ENCODE data around the gene R3HDM2.

R3HDM2 gene

GRCh38 chr12:57266681-57267080 is 164.2 kb downstream of the R3HDM2 start:
- DNase-seq = no peak

GRCh38 chr12:57263096-57263495 is 167.7 kb downstream of the R3HDM2 start:
- DNase-seq = no peak

- no peak for DNase-seq
Measured at GRCh38 chr12:57262126-57262822, 168.6 kb downstream of the R3HDM2 start.

- no peak for DNase-seq
Measured at GRCh38 chr12:57261428-57261865, 169.4 kb downstream of the R3HDM2 start.

GRCh38 chr12:57260366-57260765 is 170.5 kb downstream of the R3HDM2 start:
- no peak for DNase-seq

- no peak for DNase-seq
Measured at GRCh38 chr12:57258977-57259970, 171.6 kb downstream of the R3HDM2 start.

- DNase-seq = no peak
Measured at GRCh38 chr12:57255916-57256315, 174.9 kb downstream of the R3HDM2 start.

- DNase-seq = no peak
Measured at GRCh38 chr12:57254506-57255280, 176.2 kb downstream of the R3HDM2 start.

GRCh38 chr12:57250956-57251355 is 179.9 kb downstream of the R3HDM2 start, which contains the start of gene STAC3:
Gene STAC3 (minus strand): TSS chr12:57251187. CDS start chr12:57249636, 1,551 bp downstream.
- no peak for DNase-seq

- DNase-seq = no peak
Measured at GRCh38 chr12:57250541-57250940, 180.3 kb downstream of the R3HDM2 start.

- DNase-seq = no peak
Measured at GRCh38 chr12:57248934-57249742, 181.7 kb downstream of the R3HDM2 start.

- no peak for DNase-seq
Measured at GRCh38 chr12:57247041-57247440, 183.8 kb downstream of the R3HDM2 start.

- no peak for DNase-seq
Measured at GRCh38 chr12:57244312-57244696, 186.5 kb downstream of the R3HDM2 start.

- DNase-seq = peak; percentile 83
Measured at GRCh38 chr12:57243521-57244311, 187.1 kb downstream of the R3HDM2 start.

- DNase-seq = peak; percentile 87
Measured at GRCh38 chr12:57242691-57243454, 188.0 kb downstream of the R3HDM2 start.

- no peak for DNase-seq
Measured at GRCh38 chr12:57242329-57242690, 188.5 kb downstream of the R3HDM2 start.

- peak; percentile 39 for DNase-seq
Measured at GRCh38 chr12:57241402-57242310, 189.2 kb downstream of the R3HDM2 start.

GRCh38 chr12:57240926-57241401 is 189.9 kb downstream of the R3HDM2 start:
- peak; percentile 49 for DNase-seq
